Glutamatergic neuron (in vitro differentiated cells): ENCODE results near the gene MRPL51. TPM values are rescaled to one million over a fixed set of nuclear protein-coding genes. Genes with fewer than 3 reads are reported as not detected.

ENCODE experiments used
- DNase-seq: peaks from one replicate; pipeline ENCODE4 v3.0.0; 2022
- H3K27ac Mint-ChIP-seq: one replicate; pipeline ENCODE4 v1.8.0; 2020; ENCODE audit warnings: mild to moderate bottlenecking, mixed read lengths, inconsistent platforms; ENCODE audit not compliant: unreplicated experiment
- H3K27me3 Mint-ChIP-seq: one replicate; pipeline ENCODE4 v1.8.0; 2020; ENCODE audit warnings: mild to moderate bottlenecking, moderate library complexity, mixed read lengths, inconsistent platforms; ENCODE audit not compliant: unreplicated experiment
- H3K36me3 Mint-ChIP-seq: one replicate; pipeline ENCODE4 v1.8.0; 2020; ENCODE audit warnings: mild to moderate bottlenecking, mixed read lengths, inconsistent platforms; ENCODE audit not compliant: unreplicated experiment
- H3K4me1 Mint-ChIP-seq: one replicate; pipeline ENCODE4 v1.8.0; 2020; ENCODE audit warnings: mild to moderate bottlenecking, low read depth, mixed read lengths, inconsistent platforms; ENCODE audit not compliant: unreplicated experiment
- H3K4me3 Mint-ChIP-seq: one replicate; pipeline ENCODE4 v1.8.0; 2020; ENCODE audit warnings: mild to moderate bottlenecking, mixed read lengths, inconsistent platforms; ENCODE audit not compliant: unreplicated experiment
- H3K9me3 Mint-ChIP-seq: one replicate; pipeline ENCODE4 v1.8.0; 2020; ENCODE audit warnings: mild to moderate bottlenecking, moderate library complexity, mixed read lengths, inconsistent platforms; ENCODE audit not compliant: unreplicated experiment
- CTCF ChIP-seq: fragments of 200-600 bp; sonication (generic); IDR thresholded peaks from one replicate; pipeline ENCODE4 v1.5.0; 2021; ENCODE audit not compliant: partially characterized antibody, unreplicated experiment
- total RNA-seq: library from RNA; stranded (reverse); fragmentation: NEBNext Ultra II Directional; extraction: Animal tissue kit (Norgen Biotek cat#: 25700); gene quantifications from one replicate; pipeline ENCODE4 v1.2.1, GENCODE V29; 2021; ENCODE audit not compliant: unreplicated experiment

The MRPL51 gene
- total RNA-seq, 1 donor from 2014 or later: 138 TPM

GRCh38 chr12:6530576-6531260 is 37.7 kb upstream of the MRPL51 start:
- H3K27ac Mint-ChIP-seq: peak overlapping the region; percentile 73
- H3K27me3 Mint-ChIP-seq: peaks cover 12% of the 10 kb centered on the region
- peak overlapping the region; percentile 65 for H3K4me3 Mint-ChIP-seq
- no peak for TF ChIP-seq CTCF
- DNase-seq: no peak
- H3K4me1 Mint-ChIP-seq: peaks cover 25% of the 10 kb centered on the region
- H3K36me3 Mint-ChIP-seq: no peaks in the 10 kb centered on the region
- H3K9me3 Mint-ChIP-seq: peaks cover 18% of the 10 kb centered on the region

GRCh38 chr12:6529291-6529737 is 36.3 kb upstream of the MRPL51 start:
- Mint-ChIP-seq H3K27ac (no peak overlapping the region), H3K4me3 (no peak overlapping the region), H3K36me3 (no peaks in the 10 kb centered on the region), H3K4me1 (peaks cover 25% of the 10 kb centered on the region), H3K9me3 (peaks cover 16% of the 10 kb centered on the region), H3K27me3 (peaks cover 12% of the 10 kb centered on the region)
- DNase-seq: no peak
- TF ChIP-seq CTCF: no peak

GRCh38 chr12:6528539-6529235 is 35.6 kb upstream of the MRPL51 start:
- no peak for DNase-seq
- peaks cover 13% of the 10 kb centered on the region for H3K9me3 Mint-ChIP-seq
- H3K4me1 Mint-ChIP-seq: peaks cover 25% of the 10 kb centered on the region
- no peak overlapping the region for H3K4me3 Mint-ChIP-seq
- H3K27ac Mint-ChIP-seq: no peak overlapping the region
- H3K27me3 Mint-ChIP-seq: peaks cover 10% of the 10 kb centered on the region
- no peaks in the 10 kb centered on the region for H3K36me3 Mint-ChIP-seq
- no peak for TF ChIP-seq CTCF

GRCh38 chr12:6527711-6528110 is 34.6 kb upstream of the MRPL51 start:
- no peak overlapping the region for H3K27ac Mint-ChIP-seq
- no peaks in the 10 kb centered on the region for H3K36me3 Mint-ChIP-seq
- H3K4me3 Mint-ChIP-seq: no peak overlapping the region
- peaks cover 12% of the 10 kb centered on the region for H3K9me3 Mint-ChIP-seq
- DNase-seq: no peak
- TF ChIP-seq CTCF: no peak
- H3K27me3 Mint-ChIP-seq: peaks cover 7% of the 10 kb centered on the region
- H3K4me1 Mint-ChIP-seq: peaks cover 23% of the 10 kb centered on the region
